ENCODE measurements around the gene EFEMP2. TPM values are rescaled to one million over a fixed set of nuclear protein-coding genes. Genes with fewer than 3 reads are reported as not detected.

Gene EFEMP2
- total RNA-seq, 1 donor from 2014 or later = 9.2 TPM

GRCh38 chr11:65867284-65868071, 5.1 kb downstream of the EFEMP2 start:
- peak overlapping the region; percentile 76 for H3K4me2 ChIP-seq
- H4K20me1 ChIP-seq (ENCODE audit: low read depth) = peaks cover 11% of the 10 kb centered on the region
- Mint-ChIP-seq H3K4me3 (peak overlapping the region; percentile 71), H3K36me3 (peaks cover 8% of the 10 kb centered on the region), H3K4me1 (peaks cover 33% of the 10 kb centered on the region), H3K9me3 (no peaks in the 10 kb centered on the region), H3K27me3 (ENCODE audit: insufficient read depth, low read depth) (peaks cover 20% of the 10 kb centered on the region), H3K27ac (no peak overlapping the region)
- no peaks in the 10 kb centered on the region for H3K36me3 ChIP-seq
- TF ChIP-seq EZH2phosphoT487 (IDR thresholded peaks at IDR 0.05) (no peak), EZH2 (IDR thresholded peaks at IDR 0.05) (no peak)
- TF ChIP-seq, protein P1, sequence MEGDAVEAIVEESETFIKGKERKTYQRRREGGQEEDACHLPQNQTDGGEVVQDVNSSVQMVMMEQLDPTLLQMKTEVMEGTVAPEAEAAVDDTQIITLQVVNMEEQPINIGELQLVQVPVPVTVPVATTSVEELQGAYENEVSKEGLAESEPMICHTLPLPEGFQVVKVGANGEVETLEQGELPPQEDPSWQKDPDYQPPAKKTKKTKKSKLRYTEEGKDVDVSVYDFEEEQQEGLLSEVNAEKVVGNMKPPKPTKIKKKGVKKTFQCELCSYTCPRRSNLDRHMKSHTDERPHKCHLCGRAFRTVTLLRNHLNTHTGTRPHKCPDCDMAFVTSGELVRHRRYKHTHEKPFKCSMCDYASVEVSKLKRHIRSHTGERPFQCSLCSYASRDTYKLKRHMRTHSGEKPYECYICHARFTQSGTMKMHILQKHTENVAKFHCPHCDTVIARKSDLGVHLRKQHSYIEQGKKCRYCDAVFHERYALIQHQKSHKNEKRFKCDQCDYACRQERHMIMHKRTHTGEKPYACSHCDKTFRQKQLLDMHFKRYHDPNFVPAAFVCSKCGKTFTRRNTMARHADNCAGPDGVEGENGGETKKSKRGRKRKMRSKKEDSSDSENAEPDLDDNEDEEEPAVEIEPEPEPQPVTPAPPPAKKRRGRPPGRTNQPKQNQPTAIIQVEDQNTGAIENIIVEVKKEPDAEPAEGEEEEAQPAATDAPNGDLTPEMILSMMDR (IDR thresholded peaks at IDR 0.05) = no peak
- no peaks in the 10 kb centered on the region for H3K9me3 ChIP-seq (ENCODE audit: low read depth)
- no peaks in the 10 kb centered on the region for H3K79me2 ChIP-seq (ENCODE audit: low read depth)
- H3K4me3 ChIP-seq = peak overlapping the region; percentile 54
- H3K9ac ChIP-seq = no peak overlapping the region
- peaks cover 23% of the 10 kb centered on the region for H3F3A ChIP-seq (ENCODE audit: low read depth)
- H3K4me1 ChIP-seq = peaks cover 4% of the 10 kb centered on the region
- peaks cover 8% of the 10 kb centered on the region for H3K27me3 ChIP-seq
- no peak overlapping the region for H3K27ac ChIP-seq
- H2AFZ ChIP-seq (replicated peaks) = peak overlapping the region; percentile 23
- DNase-seq (ENCODE audit: low spot score) = peak; percentile 63

- H3K4me3 Mint-ChIP-seq = no peak overlapping the region
- H3K4me1 Mint-ChIP-seq = peaks cover 31% of the 10 kb centered on the region
- no peak overlapping the region for H3K9ac ChIP-seq
- peaks cover 19% of the 10 kb centered on the region for H3F3A ChIP-seq (ENCODE audit: low read depth)
- peaks cover under 1% of the 10 kb centered on the region for H3K27me3 ChIP-seq
- H3K27ac Mint-ChIP-seq = peak overlapping the region; percentile 69
- H3K4me2 ChIP-seq = no peak overlapping the region
- peaks cover 12% of the 10 kb centered on the region for H4K20me1 ChIP-seq (ENCODE audit: low read depth)
- no peak overlapping the region for H3K4me3 ChIP-seq
- H2AFZ ChIP-seq (replicated peaks) = no peak overlapping the region
- no peak for DNase-seq (ENCODE audit: low spot score)
- no peak for TF ChIP-seq EZH2phosphoT487 (IDR thresholded peaks at IDR 0.05)
- no peak for TF ChIP-seq EZH2 (IDR thresholded peaks at IDR 0.05)
- TF ChIP-seq, protein P1 (IDR thresholded peaks at IDR 0.05) = no peak
- no peak overlapping the region for H3K27ac ChIP-seq
- peaks cover 6% of the 10 kb centered on the region for H3K79me2 ChIP-seq (ENCODE audit: low read depth)
- H3K9me3 Mint-ChIP-seq = no peaks in the 10 kb centered on the region
- H3K36me3 ChIP-seq = no peaks in the 10 kb centered on the region
- H3K27me3 Mint-ChIP-seq (ENCODE audit: insufficient read depth, low read depth) = peaks cover 22% of the 10 kb centered on the region
- no peaks in the 10 kb centered on the region for H3K9me3 ChIP-seq (ENCODE audit: low read depth)
- H3K36me3 Mint-ChIP-seq = peaks cover 9% of the 10 kb centered on the region
- peaks cover under 1% of the 10 kb centered on the region for H3K4me1 ChIP-seq
These were observed 5.9 kb downstream of the EFEMP2 start for GRCh38 chr11:65866509-65867283.

- Mint-ChIP-seq H3K27ac (no peak overlapping the region), H3K9me3 (no peaks in the 10 kb centered on the region), H3K36me3 (peaks cover 9% of the 10 kb centered on the region), H3K27me3 (ENCODE audit: insufficient read depth, low read depth) (peaks cover 22% of the 10 kb centered on the region), H3K4me3 (no peak overlapping the region), H3K4me1 (peaks cover 29% of the 10 kb centered on the region)
- Histone ChIP-seq H3K4me3 (no peak overlapping the region), H3K36me3 (no peaks in the 10 kb centered on the region), H3F3A (ENCODE audit: low read depth) (peaks cover 24% of the 10 kb centered on the region), H3K4me1 (peaks cover 6% of the 10 kb centered on the region), H2AFZ (replicated peaks) (no peak overlapping the region), H3K9ac (no peak overlapping the region), H3K79me2 (ENCODE audit: low read depth) (peaks cover 16% of the 10 kb centered on the region), H3K4me2 (no peak overlapping the region), H3K27me3 (no peaks in the 10 kb centered on the region), H3K9me3 (ENCODE audit: low read depth) (no peaks in the 10 kb centered on the region), H3K27ac (no peak overlapping the region), H4K20me1 (ENCODE audit: low read depth) (peaks cover 19% of the 10 kb centered on the region)
- no peak for DNase-seq (ENCODE audit: low spot score)
- TF ChIP-seq EZH2 (IDR thresholded peaks at IDR 0.05) = no peak
- TF ChIP-seq EZH2phosphoT487 (IDR thresholded peaks at IDR 0.05) = no peak
- TF ChIP-seq, protein P1 (IDR thresholded peaks at IDR 0.05) = no peak
These were observed 6.9 kb downstream of the EFEMP2 start for GRCh38 chr11:65865550-65866172.

Data from neural progenitor cell (in vitro differentiated cells).